ENCODE data around the gene CRYBB2.
"Not testable (repeated sequence)": the region's sequence is repeated elsewhere in the genome, so short reads cannot be mapped to it uniquely, and the experiment has no call there.

CRYBB2 gene

DNA sequence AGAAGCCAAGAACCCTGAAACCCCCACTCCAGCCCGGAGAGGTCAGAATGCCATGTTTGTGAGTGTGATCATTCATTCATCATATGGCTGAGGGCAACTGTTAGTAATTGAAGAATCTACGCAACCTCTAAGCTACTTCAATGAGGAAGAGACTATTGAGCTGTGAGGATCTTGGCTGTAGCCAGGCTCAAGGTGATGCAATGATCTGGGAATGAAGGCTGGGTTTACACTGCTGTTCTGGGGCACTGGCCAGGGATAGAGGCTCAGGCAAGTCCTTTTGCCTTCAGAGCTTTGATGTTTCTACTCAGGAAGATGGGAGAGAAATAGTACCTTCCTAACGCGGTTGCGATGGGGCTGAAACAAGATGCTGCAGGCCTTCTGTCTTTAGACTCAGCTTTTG, 12.9 kb downstream of the CRYBB2 start:
- DNase-seq (ENCODE audit: extremely low read depth in 1 of 2, low read depth in 1 of 2): no peak

DNA sequence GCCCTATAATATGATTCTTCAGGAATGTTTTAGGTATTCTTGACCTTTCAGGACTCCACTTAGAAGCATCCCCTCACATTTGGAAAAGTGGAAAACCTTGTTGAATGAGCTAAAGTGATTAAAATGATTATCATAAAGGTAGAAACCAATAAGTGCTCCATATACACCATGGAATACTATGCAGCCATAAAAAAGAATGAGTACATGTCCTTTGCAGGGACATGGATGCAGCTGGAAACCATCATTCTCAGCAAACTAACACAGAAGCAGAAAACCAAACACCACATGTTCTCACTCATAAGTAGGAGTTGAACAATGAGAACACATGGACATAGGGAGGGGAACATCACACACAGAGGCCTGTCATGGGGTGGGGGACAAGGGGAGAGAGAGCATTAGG, 14.3 kb downstream of the CRYBB2 start:
- DNase-seq (ENCODE audit: extremely low read depth in 1 of 2, low read depth in 1 of 2): not testable (repeated sequence)

- peak; percentile 42 to 60 for DNase-seq (ENCODE audit: extremely low read depth in 1 of 2, low read depth in 1 of 2)
These were observed 16.3 kb downstream of the CRYBB2 start for GRCh38 chr22:25235547-25236290.

DNA sequence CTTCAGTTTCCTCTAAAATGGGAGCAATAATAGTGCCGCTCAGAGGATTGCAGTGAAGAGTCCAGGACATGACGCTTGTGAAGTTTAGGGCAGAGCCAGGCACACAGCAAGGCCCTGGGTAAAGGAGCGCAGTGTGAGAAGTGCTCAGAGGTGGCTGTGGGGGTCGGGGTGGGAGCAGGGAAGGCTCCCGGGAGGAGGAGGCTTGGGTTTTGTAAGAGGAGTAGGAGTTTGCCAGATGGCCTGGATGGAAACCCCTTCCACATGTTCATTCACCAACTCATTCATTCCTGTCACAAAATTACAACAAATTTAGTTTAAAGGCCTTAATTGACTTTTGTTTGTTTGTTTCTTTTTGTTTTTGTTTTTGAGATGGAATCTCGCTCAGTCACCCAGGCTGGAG, 17.0 kb downstream of the CRYBB2 start:
- no peak for DNase-seq (ENCODE audit: extremely low read depth in 1 of 2, low read depth in 1 of 2)

DNA sequence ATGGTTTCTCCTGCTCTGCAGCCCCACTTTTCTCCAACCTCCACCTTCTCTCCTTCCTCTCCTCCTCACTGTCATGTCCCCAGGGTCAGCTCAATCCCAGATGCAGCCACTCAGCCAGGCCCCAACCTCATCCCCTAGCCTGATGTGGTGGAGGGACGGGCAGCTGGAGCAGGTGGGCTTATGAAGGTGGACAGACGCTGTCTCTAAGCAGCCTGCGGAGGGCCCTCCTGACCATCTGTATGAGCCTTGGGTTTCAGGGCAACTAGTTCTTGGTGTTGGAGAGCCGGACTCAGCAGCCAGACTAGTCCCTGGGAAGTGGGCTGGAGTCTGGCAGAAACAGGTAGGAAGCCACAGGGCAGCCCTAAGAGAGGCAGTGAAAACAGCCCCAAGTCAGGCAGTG, 18.1 kb downstream of the CRYBB2 start:
- DNase-seq (ENCODE audit: extremely low read depth in 1 of 2, low read depth in 1 of 2): no peak

- not testable (repeated sequence) for DNase-seq (ENCODE audit: extremely low read depth in 1 of 2, low read depth in 1 of 2)
These were observed 18.6 kb downstream of the CRYBB2 start for GRCh38 chr22:25238058-25238457.

DNA sequence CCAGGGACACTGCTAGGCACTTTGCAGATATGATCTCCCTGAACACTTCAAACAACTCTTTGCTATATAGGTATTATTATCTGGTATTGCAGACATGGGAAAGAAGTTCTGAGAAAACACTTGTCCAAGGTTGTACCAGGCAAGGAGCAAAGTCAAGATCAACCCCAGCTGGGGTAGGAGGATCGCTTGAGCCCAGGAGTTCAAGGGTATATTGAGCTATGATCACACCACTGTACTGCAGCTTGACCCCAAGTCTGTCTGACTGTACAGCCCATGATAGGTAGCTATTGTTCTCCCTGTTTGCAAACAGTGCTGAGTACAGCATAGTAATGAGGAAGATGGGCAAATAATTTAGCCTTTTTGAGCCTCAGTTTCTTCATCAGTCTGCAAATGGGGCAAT, 35.7 kb downstream of the CRYBB2 start:
- not testable (repeated sequence) for DNase-seq (ENCODE audit: extremely low read depth in 1 of 2, low read depth in 1 of 2)

DNA sequence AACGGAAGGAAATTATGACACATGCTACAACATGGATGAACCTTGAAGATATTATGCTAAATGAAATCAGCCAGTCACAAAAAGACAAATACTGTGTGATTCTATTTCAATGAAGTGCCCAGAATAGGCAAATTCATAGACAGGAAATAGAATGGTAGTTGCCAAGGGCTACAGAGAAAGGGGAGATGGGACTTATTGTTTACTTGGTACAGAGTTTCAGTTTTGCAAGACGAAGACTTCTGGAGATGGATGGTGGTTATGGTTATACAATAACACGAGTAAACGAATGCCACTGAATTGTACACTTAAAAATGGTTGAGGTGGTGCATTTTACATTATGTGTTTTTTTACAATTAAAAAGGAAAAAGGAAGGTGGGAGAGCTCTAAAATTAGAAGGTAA, 48.1 kb downstream of the CRYBB2 start:
- not testable (repeated sequence) for DNase-seq (ENCODE audit: extremely low read depth in 1 of 2, low read depth in 1 of 2)

DNA sequence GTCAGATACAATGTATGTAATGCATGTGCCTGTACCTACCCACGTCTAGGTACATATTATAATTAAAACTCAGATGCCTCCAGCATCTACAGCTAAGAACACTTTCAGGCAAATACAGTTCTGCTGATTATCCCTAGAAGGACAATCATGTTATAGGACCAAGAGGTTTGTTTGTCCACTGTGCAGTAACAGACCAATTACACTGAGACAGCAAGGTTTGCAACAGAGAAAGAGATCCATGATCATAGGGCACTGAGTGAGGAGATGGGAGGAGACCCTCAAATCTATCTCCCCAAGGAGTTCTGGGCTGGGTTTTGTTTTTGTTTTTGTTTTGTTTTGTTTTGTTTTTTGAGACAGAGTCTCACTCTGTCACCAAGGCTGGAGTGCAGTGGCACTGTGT, 49.5 kb downstream of the CRYBB2 start:
- DNase-seq (ENCODE audit: extremely low read depth in 1 of 2, low read depth in 1 of 2): not testable (repeated sequence)

- not testable (repeated sequence) for DNase-seq (ENCODE audit: extremely low read depth in 1 of 2, low read depth in 1 of 2)
These were observed 50.6 kb downstream of the CRYBB2 start for GRCh38 chr22:25270061-25270460.

- DNase-seq (ENCODE audit: extremely low read depth in 1 of 2, low read depth in 1 of 2): not testable (repeated sequence)
These were observed 53.8 kb downstream of the CRYBB2 start for GRCh38 chr22:25273231-25273630.

- not testable (repeated sequence) for DNase-seq (ENCODE audit: extremely low read depth in 1 of 2, low read depth in 1 of 2)
These were observed 54.5 kb downstream of the CRYBB2 start for GRCh38 chr22:25273928-25274327.

- DNase-seq (ENCODE audit: extremely low read depth in 1 of 2, low read depth in 1 of 2): not testable (repeated sequence)
These were observed 60.7 kb downstream of the CRYBB2 start for GRCh38 chr22:25280118-25280517.
